Gastroesophageal sphincter (tissue), 3 donors: ENCODE measurements around the gene SUGCT.

Experiments
- CTCF ChIP-seq, 4 experiments: fragments of 200-600 bp in 2 of 4; fragments of 450-650 bp in 2 of 4; sonication (generic) in 1 of 4; IDR thresholded peaks; one replicate each; pipeline ENCODE4 v1.5.1; 2017 to 2019; ENCODE audit warnings: antibody characterized with exemption in 4 of 4, mild to moderate bottlenecking in 2 of 4, moderate library complexity in 2 of 4
- POLR2A ChIP-seq, 2 donors: fragments of 450-650 bp; IDR thresholded peaks; one replicate each; pipeline ENCODE4 v1.6.1; 2017; ENCODE audit warnings: antibody characterized with exemption in 2 of 2, mild to moderate bottlenecking in 2 of 2, moderate library complexity in 1 of 2
- POLR2AphosphoS5 ChIP-seq: sonication (generic); formaldehyde crosslinking; IDR thresholded peaks from one replicate; pipeline ENCODE4 v1.6.1; 2017; ENCODE audit warnings: antibody characterized with exemption

GRCh38 chr7:40234046-40234445, 99.2 kb downstream of the SUGCT start:
- TF ChIP-seq POLR2A (IDR thresholded peaks at IDR 0.05) = no peak
- no peak for TF ChIP-seq POLR2AphosphoS5
- no peak for TF ChIP-seq CTCF (IDR thresholded peaks at IDR 0.05)
